Measurements from ENCODE around the gene NMRK2.
"Not testable (repeated sequence)": the region's sequence is repeated elsewhere in the genome, so short reads cannot be mapped to it uniquely, and the experiment has no call there.

NMRK2 gene

GRCh38 chr19:3936506-3937442 lies 3.9 kb downstream of the NMRK2 start:
- no peak for DNase-seq (ENCODE audit: low read depth in 1 of 2, low spot score in 1 of 2)

- DNase-seq (ENCODE audit: low read depth in 1 of 2, low spot score in 1 of 2) = not testable (repeated sequence)
Observed at GRCh38 chr19:3938300-3938950, 5.6 kb downstream of the NMRK2 start.

- DNase-seq (ENCODE audit: low read depth in 1 of 2, low spot score in 1 of 2) = no peak
Observed at GRCh38 chr19:3942790-3943409, 10.0 kb downstream of the NMRK2 start.

GRCh38 chr19:3944018-3944721 lies 11.3 kb downstream of the NMRK2 start:
- no peak for DNase-seq (ENCODE audit: low read depth in 1 of 2, low spot score in 1 of 2)

GRCh38 chr19:3945838-3946237 lies 13.0 kb downstream of the NMRK2 start:
- DNase-seq (ENCODE audit: low read depth in 1 of 2, low spot score in 1 of 2) = no peak

- DNase-seq (ENCODE audit: low read depth in 1 of 2, low spot score in 1 of 2) = not testable (repeated sequence)
Observed at GRCh38 chr19:3947316-3947933, 14.6 kb downstream of the NMRK2 start.

GRCh38 chr19:3949294-3949693 lies 16.4 kb downstream of the NMRK2 start:
- no peak for DNase-seq (ENCODE audit: low read depth in 1 of 2, low spot score in 1 of 2)

GRCh38 chr19:3949997-3950859 lies 17.4 kb downstream of the NMRK2 start:
- no peak for DNase-seq (ENCODE audit: low read depth in 1 of 2, low spot score in 1 of 2)

- DNase-seq (ENCODE audit: low read depth in 1 of 2, low spot score in 1 of 2) = no peak
Observed at GRCh38 chr19:3950871-3951861, 18.3 kb downstream of the NMRK2 start.

- DNase-seq (ENCODE audit: low read depth in 1 of 2, low spot score in 1 of 2) = not testable (repeated sequence)
Observed at GRCh38 chr19:3952755-3953276, 19.9 kb downstream of the NMRK2 start.

GRCh38 chr19:3954107-3954506 lies 21.2 kb downstream of the NMRK2 start:
- DNase-seq (ENCODE audit: low read depth in 1 of 2, low spot score in 1 of 2) = no peak

- not testable (repeated sequence) for DNase-seq (ENCODE audit: low read depth in 1 of 2, low spot score in 1 of 2)
Observed at GRCh38 chr19:3955276-3955675, 22.4 kb downstream of the NMRK2 start.

- DNase-seq (ENCODE audit: low read depth in 1 of 2, low spot score in 1 of 2) = no peak
Observed at GRCh38 chr19:3955688-3956087, 22.8 kb downstream of the NMRK2 start.

GRCh38 chr19:3958836-3959765 lies 26.2 kb downstream of the NMRK2 start:
- DNase-seq (ENCODE audit: low read depth in 1 of 2, low spot score in 1 of 2) = no peak

GRCh38 chr19:3959766-3960131 lies 26.9 kb downstream of the NMRK2 start:
- no peak for DNase-seq (ENCODE audit: low read depth in 1 of 2, low spot score in 1 of 2)

GRCh38 chr19:3961007-3961406 lies 28.1 kb downstream of the NMRK2 start:
- DNase-seq (ENCODE audit: low read depth in 1 of 2, low spot score in 1 of 2) = no peak

- DNase-seq (ENCODE audit: low read depth in 1 of 2, low spot score in 1 of 2) = no peak
Observed at GRCh38 chr19:3963458-3964255, 30.8 kb downstream of the NMRK2 start.
